GM12878 (cell line): ENCODE data around the gene OTUB1. TPM values are rescaled to one million over a fixed set of nuclear protein-coding genes. Genes with fewer than 3 reads are reported as not detected.

Experiments used
- ATAC-seq: fragments of 200-7000 bp; cut with Tn5 transposase; 3 replicates; pipeline ENCODE4 v1.9.1; 2020; ENCODE audit warnings: mild to moderate bottlenecking, moderate library complexity
- BruUV-seq: library from RNA; stranded (reverse); fragments of 400-500 nt; replicated peaks from 2 replicates; lab custom pipeline; 2021; lab: Mats Ljungman, UMichigan
- CTCF ChIA-PET: fragments of 300-600 bp; sonication (Branson Sonifier 250); formaldehyde crosslinking; extraction: SDS; loops from one replicate; lab custom pipeline; 2021; ENCODE audit warnings: inconsistent platforms; lab: Yijun Ruan, JAX
- POLR2A ChIA-PET: fragments of 350-600 bp; formaldehyde crosslinking; extraction: SDS; loops from one replicate; lab custom pipeline; 2021; ENCODE audit warnings: inconsistent platforms; lab: Charles Lee
- RAD21 ChIA-PET: fragments of 300-600 bp; sonication (Branson Sonifier 250); formaldehyde crosslinking; loops from one replicate; lab custom pipeline; 2023; ENCODE audit warnings: antibody characterized with exemption; ENCODE audit not compliant: unreplicated experiment; lab: Charles Lee
- SMC1A ChIA-PET: fragments of 300-600 bp; sonication (Branson Sonifier 250); formaldehyde crosslinking; loops from one replicate; lab custom pipeline; 2023; ENCODE audit not compliant: unreplicated experiment, uncharacterized antibody; lab: Charles Lee
- DNase-seq: peaks from one replicate; pipeline ENCODE4 v3.0.0-alpha.2; 2011; ENCODE audit warnings: low read depth, low spot score
- FAIRE-seq: peaks from 3 replicates; lab custom pipeline; 2011; peaks lifted over from hg19 to GRCh38; lab: Jason Lieb, UNC
- H2AFZ ChIP-seq: 2 replicates; pipeline ENCODE4 v1.6.0; 2011; ENCODE audit warnings: low read depth, low read length, control low read depth; ENCODE audit not compliant: control insufficient read depth
- H3K27ac ChIP-seq: 2 replicates; pipeline ENCODE4 v1.5.1; 2011; ENCODE audit warnings: control low read depth; ENCODE audit not compliant: control insufficient read depth, insufficient read depth
- H3K27me3 ChIP-seq, 2 experiments: replicated peaks in 1 of 2; 2 replicates each; pipeline versions ENCODE4 v1.6.0 to v1.6.1; 2011; ENCODE audit warnings: low read length in 1 of 2; ENCODE audit not compliant: control insufficient read depth in 2 of 2, insufficient read depth in 2 of 2
- H3K36me3 ChIP-seq, 2 experiments: 2 replicates each; pipeline ENCODE4 v1.5.1; 2011; ENCODE audit warnings: low read length in 1 of 2; ENCODE audit not compliant: control insufficient read depth in 2 of 2, insufficient read depth in 2 of 2
- H3K4me1 ChIP-seq: 2 replicates; pipeline ENCODE4 v1.6.1; 2011; ENCODE audit warnings: mild to moderate bottlenecking, low read length, moderate library complexity, mixed read lengths; ENCODE audit not compliant: control insufficient read depth, insufficient read depth
- H3K4me2 ChIP-seq: 2 replicates; pipeline ENCODE4 v1.6.0; 2011; ENCODE audit warnings: control low read depth; ENCODE audit not compliant: control insufficient read depth, insufficient read depth
- H3K4me3 ChIP-seq: fragments of 200-600 bp; sonication (generic); 2 replicates; pipeline ENCODE4 v1.5.1; 2016
- H3K79me2 ChIP-seq: 2 replicates; pipeline ENCODE4 v1.6.0; 2011; ENCODE audit warnings: low read length; ENCODE audit not compliant: control insufficient read depth, insufficient read depth
- H3K9ac ChIP-seq: 2 replicates; pipeline ENCODE4 v1.8.0; 2011; ENCODE audit warnings: low read length, control low read depth, mixed read lengths; ENCODE audit not compliant: control insufficient read depth, insufficient read depth
- H3K9me3 ChIP-seq: replicated peaks from 3 replicates; pipeline ENCODE4 v1.5.1; 2011; ENCODE audit warnings: mild to moderate bottlenecking, low read length; ENCODE audit not compliant: control insufficient read depth, insufficient read depth
- H4K20me1 ChIP-seq: 2 replicates; pipeline ENCODE4 v1.6.0; 2011; ENCODE audit not compliant: control insufficient read depth, insufficient read depth
- BCL3 ChIP-seq: IDR thresholded peaks from 2 replicates; pipeline ENCODE4 v1.6.1; 2011; ENCODE audit warnings: borderline replicate concordance, low read depth, mild to moderate bottlenecking, moderate library complexity, low read length; ENCODE audit not compliant: insufficient read depth, poor library complexity, severe bottlenecking
- MXI1 ChIP-seq: fragments of 150-350 bp; IDR thresholded peaks from 2 replicates; pipeline ENCODE4 v1.6.1; 2011; ENCODE audit warnings: low read depth, mild to moderate bottlenecking, inconsistent platforms, low read length, improper control_type of control experiment
- PKNOX1 ChIP-seq: fragments of 450-650 bp; IDR thresholded peaks from 2 replicates; pipeline ENCODE4 v1.6.1; 2016; ENCODE audit warnings: mild to moderate bottlenecking
- POLR2AphosphoS2 ChIP-seq: IDR thresholded peaks from 2 replicates; pipeline ENCODE4 v1.6.1; 2011; ENCODE audit warnings: low read depth, mild to moderate bottlenecking, low read length, improper control_type of control experiment, moderate library complexity
- SIN3A ChIP-seq: IDR thresholded peaks from 2 replicates; pipeline ENCODE4 v1.6.1; 2012; ENCODE audit warnings: low read depth, low read length, improper control_type of control experiment
- SMARCA5 ChIP-seq: fragments of 450-650 bp; IDR thresholded peaks from 2 replicates; pipeline ENCODE4 v1.6.1; 2017; ENCODE audit warnings: mild to moderate bottlenecking
- SPI1 ChIP-seq: IDR thresholded peaks from 2 replicates; pipeline ENCODE4 v1.6.1; 2011; ENCODE audit warnings: low read depth, mild to moderate bottlenecking, low read length, moderate library complexity, borderline replicate concordance; ENCODE audit not compliant: insufficient read depth
- STAT3 ChIP-seq: IDR thresholded peaks from 2 replicates; pipeline ENCODE4 v1.6.1; 2011; ENCODE audit warnings: low read depth, low read length, improper control_type of control experiment
- USF2 ChIP-seq: IDR thresholded peaks from 2 replicates; pipeline ENCODE4 v1.6.1; 2011; ENCODE audit warnings: low read depth, low read length, improper control_type of control experiment, borderline replicate concordance
- WGBS: methylation state at CpG from one replicate; pipeline ENCODE4 v1.1.6; 2016; ENCODE audit warnings: low lambda C conversion rate; ENCODE audit not compliant: insufficient replicate concordance, insufficient coverage; ENCODE audit errors: missing lambda C conversion rate; 5-methylcytosine and 5-hydroxymethylcytosine counted together
- in situ Hi-C: fragments of 300-500 bp; cut with MboI; formaldehyde crosslinking; loops from 9 replicates; pipeline ENCODE4 v1.14.3; 2018; ENCODE audit warnings: mixed read lengths
- intact Hi-C: fragments of 100-400 bp; cut with micrococcal nuclease; formaldehyde crosslinking; loops from one replicate; pipeline ENCODE4 v1.14.2; 2022; ENCODE audit not compliant: unreplicated experiment
- polyA plus RNA-seq, 11 experiments: library from polyadenylated mRNA; depleted of rRNA in 4 of 11; unstranded in 6 of 11; stranded (reverse) in 5 of 11; fragments of >200 nt; fragmentation: Nextera tagmentation in 4 of 11; fragmentation: Illumina TruSeq in 1 of 11; extraction: Ambion mirVana in 4 of 11; extraction: Trizol in 1 of 11; gene quantifications; 1 replicate in 1 of 11; 2 replicates in 10 of 11; pipeline versions ENCODE4 v1.2.1 to v1.2.3, GENCODE V29; 2011 to 2016; ENCODE audit warnings: inconsistent platforms in 2 of 11, missing spikeins in 2 of 11, low read depth in 1 of 11
- total RNA-seq, 4 experiments: library from RNA; depleted of rRNA in 3 of 4; stranded (reverse); fragments of >200 nt in 3 of 4; fragmentation: Illumina TruSeq in 1 of 4; extraction: Trizol in 1 of 4; gene quantifications; 2 replicates each; pipeline versions ENCODE4 v1.2.1 to v1.2.3, GENCODE V29; 2013 to 2021
- TF ChIP-seq, protein P1 (sequence below): fragments of 450-650 bp; formaldehyde crosslinking; IDR thresholded peaks from 2 replicates; pipeline ENCODE4 v1.4.0; 2022; ENCODE audit warnings: mild to moderate bottlenecking, moderate library complexity
- TF ChIP-seq, protein P2 (sequence below): fragments of 450-650 bp; IDR thresholded peaks from 2 replicates; pipeline ENCODE4 v1.6.1; 2014; ENCODE audit warnings: mild to moderate bottlenecking
- TF ChIP-seq, protein P3 (sequence below): IDR thresholded peaks from 2 replicates; pipeline ENCODE4 v1.6.1; 2011; ENCODE audit warnings: borderline replicate concordance, low read depth, mild to moderate bottlenecking, moderate library complexity, mixed read lengths, low read length; ENCODE audit not compliant: insufficient read depth; ENCODE audit errors: extremely low read length
- TF ChIP-seq, protein P4 (sequence below): IDR thresholded peaks from 2 replicates; pipeline ENCODE4 v1.6.1; 2012; ENCODE audit warnings: low read length, inconsistent platforms

OTUB1 gene
- total and polyA plus RNA-seq, 10 of the 15 experiments (the other 5 are each of a cell fraction or from before 2014, with no cell fraction given): 49.6 to 225 (median 131) TPM

DNA sequence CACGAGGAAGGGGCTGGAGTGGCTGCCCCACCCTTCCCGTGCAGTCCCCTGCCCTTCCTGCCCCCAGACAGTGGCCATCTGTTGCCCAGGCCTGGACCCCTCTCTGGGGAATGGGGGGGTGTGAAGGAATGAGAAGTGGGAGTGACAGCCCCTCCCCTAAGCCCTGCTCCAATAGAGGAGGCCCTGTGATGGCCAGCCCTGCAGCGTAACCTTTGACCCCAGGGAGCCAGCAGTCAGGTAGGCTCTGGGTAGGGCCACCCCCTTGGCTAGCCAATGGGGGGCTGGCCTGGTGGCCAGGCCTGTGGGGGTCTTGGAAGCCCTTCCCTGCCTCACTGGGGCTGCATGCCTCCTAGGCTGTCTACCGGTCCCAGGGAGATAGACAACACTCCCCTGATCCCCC lies 56.1 kb downstream of the OTUB1 start:
- no peak for FAIRE-seq
- intact Hi-C loops: no loop called here
- H3K27ac ChIP-seq: no peak overlapping the region
- TF ChIP-seq SPI1 (no peak), POLR2AphosphoS2 (no peak), PKNOX1 (no peak), USF2 (no peak), SMARCA5 (no peak), STAT3 (no peak), BCL3 (no peak), MXI1 (no peak), SIN3A (no peak)
- TF ChIP-seq, protein P1, sequence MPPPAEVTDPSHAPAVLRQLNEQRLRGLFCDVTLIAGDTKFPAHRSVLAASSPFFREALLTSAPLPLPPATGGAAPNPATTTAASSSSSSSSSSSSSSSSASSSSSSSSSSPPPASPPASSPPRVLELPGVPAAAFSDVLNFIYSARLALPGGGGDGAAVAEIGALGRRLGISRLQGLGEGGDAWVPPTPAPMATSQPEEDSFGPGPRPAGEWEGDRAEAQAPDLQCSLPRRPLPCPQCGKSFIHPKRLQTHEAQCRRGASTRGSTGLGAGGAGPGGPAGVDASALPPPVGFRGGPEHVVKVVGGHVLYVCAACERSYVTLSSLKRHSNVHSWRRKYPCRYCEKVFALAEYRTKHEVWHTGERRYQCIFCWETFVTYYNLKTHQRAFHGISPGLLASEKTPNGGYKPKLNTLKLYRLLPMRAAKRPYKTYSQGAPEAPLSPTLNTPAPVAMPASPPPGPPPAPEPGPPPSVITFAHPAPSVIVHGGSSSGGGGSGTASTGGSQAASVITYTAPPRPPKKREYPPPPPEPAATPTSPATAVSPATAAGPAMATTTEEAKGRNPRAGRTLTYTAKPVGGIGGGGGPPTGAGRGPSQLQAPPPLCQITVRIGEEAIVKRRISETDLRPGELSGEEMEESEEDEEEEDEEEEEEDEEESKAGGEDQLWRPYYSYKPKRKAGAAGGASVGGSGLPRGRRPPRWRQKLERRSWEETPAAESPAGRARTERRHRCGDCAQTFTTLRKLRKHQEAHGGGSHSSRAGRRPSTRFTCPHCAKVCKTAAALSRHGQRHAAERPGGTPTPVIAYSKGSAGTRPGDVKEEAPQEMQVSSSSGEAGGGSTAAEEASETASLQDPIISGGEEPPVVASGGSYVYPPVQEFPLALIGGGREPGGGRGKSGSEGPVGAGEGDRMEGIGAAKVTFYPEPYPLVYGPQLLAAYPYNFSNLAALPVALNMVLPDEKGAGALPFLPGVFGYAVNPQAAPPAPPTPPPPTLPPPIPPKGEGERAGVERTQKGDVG: no peak
- TF ChIP-seq, protein P2, sequence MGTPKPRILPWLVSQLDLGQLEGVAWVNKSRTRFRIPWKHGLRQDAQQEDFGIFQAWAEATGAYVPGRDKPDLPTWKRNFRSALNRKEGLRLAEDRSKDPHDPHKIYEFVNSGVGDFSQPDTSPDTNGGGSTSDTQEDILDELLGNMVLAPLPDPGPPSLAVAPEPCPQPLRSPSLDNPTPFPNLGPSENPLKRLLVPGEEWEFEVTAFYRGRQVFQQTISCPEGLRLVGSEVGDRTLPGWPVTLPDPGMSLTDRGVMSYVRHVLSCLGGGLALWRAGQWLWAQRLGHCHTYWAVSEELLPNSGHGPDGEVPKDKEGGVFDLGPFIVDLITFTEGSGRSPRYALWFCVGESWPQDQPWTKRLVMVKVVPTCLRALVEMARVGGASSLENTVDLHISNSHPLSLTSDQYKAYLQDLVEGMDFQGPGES: no peak
- TF ChIP-seq, protein P3, sequence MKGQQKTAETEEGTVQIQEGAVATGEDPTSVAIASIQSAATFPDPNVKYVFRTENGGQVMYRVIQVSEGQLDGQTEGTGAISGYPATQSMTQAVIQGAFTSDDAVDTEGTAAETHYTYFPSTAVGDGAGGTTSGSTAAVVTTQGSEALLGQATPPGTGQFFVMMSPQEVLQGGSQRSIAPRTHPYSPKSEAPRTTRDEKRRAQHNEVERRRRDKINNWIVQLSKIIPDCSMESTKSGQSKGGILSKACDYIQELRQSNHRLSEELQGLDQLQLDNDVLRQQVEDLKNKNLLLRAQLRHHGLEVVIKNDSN: no peak
- TF ChIP-seq, protein P4, sequence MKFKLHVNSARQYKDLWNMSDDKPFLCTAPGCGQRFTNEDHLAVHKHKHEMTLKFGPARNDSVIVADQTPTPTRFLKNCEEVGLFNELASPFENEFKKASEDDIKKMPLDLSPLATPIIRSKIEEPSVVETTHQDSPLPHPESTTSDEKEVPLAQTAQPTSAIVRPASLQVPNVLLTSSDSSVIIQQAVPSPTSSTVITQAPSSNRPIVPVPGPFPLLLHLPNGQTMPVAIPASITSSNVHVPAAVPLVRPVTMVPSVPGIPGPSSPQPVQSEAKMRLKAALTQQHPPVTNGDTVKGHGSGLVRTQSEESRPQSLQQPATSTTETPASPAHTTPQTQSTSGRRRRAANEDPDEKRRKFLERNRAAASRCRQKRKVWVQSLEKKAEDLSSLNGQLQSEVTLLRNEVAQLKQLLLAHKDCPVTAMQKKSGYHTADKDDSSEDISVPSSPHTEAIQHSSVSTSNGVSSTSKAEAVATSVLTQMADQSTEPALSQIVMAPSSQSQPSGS: no peak

More for the DNA sequence above, 56.1 kb downstream of the OTUB1 start:
- Histone ChIP-seq H3K4me3 (no peak overlapping the region), H3K79me2 (no peaks in the 10 kb centered on the region), H3K27me3 (peaks cover 0 to under 1% of the 10 kb centered on the region in 2 experiments; a peak in 2 of 4 replicates), H4K20me1 (peaks cover 4% of the 10 kb centered on the region; the same call in 1 of the 2 replicates), H3K9ac (no peak overlapping the region), H3K9me3 (no peaks in the 10 kb centered on the region), H2AFZ (no peak overlapping the region), H3K4me1 (no peaks in the 10 kb centered on the region), H3K4me2 (no peak overlapping the region), H3K36me3 (no peaks in the 10 kb centered on the region)
- ChIA-PET POLR2A (no interaction called here), SMC1A (no interaction called here), CTCF (interaction anchor here (1.8 kb wide), 1 partner anchor 73 kb away, joined by 3 read pairs; no protein-coding TSS in a partner anchor), RAD21 (no interaction called here)
- in situ Hi-C loops: no loop called here
- no TSS peak for BruUV-seq
- WGBS: 15% methylated on average over 4 of the region's 4 CpGs
- no peak for DNase-seq
- ATAC-seq: no peak
